Measurements from ENCODE around the gene DGKG. TPM values are rescaled to one million over a fixed set of nuclear protein-coding genes. Genes with fewer than 3 reads are reported as not detected.

DGKG gene
- polyA plus RNA-seq, 1 of the 3 experiments (the other 2 are of a cell fraction) = 0.12 TPM

DNA sequence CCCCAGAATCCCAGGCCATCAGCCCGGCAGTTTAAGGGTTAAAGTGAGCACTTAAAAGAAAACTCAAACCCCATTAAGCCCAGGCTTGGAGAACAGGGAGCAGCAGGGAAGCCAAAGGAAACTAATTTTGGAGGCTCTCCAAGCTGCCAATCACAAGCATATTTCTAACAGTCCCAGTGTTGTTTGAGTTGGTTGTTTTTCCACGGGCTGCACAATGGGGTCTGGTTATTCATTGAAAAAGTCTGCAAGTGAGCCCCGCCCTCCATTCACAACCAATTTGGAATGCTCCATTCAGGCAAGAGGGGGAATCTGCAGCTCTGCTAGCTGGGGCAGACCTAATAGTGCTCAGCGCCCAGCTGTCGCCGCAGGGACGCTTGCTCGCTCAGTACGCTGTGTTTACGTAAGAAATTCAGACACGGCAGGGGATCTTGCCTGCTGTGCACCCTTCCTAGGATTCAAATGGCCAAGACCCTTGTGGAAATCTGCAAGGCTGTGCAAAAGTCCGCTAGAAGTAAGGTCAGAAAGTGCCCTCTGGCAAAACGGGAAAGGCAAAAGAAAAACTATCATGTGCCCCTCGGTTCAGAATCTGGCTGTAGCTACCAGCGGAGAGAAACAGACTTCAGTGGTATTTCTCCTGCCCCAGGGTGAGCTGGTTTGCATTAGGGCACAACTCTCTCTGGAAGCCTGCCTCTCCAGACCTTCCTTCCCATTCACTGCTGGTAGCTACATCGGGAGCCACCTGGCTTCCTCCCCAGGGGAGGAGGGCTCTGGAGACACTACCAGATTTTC is 264.2 kb downstream of the DGKG start (continued):
- TF ChIP-seq, protein P1, sequence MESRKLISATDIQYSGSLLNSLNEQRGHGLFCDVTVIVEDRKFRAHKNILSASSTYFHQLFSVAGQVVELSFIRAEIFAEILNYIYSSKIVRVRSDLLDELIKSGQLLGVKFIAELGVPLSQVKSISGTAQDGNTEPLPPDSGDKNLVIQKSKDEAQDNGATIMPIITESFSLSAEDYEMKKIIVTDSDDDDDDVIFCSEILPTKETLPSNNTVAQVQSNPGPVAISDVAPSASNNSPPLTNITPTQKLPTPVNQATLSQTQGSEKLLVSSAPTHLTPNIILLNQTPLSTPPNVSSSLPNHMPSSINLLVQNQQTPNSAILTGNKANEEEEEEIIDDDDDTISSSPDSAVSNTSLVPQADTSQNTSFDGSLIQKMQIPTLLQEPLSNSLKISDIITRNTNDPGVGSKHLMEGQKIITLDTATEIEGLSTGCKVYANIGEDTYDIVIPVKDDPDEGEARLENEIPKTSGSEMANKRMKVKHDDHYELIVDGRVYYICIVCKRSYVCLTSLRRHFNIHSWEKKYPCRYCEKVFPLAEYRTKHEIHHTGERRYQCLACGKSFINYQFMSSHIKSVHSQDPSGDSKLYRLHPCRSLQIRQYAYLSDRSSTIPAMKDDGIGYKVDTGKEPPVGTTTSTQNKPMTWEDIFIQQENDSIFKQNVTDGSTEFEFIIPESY (IDR thresholded peaks at IDR 0.05; ENCODE audit: borderline replicate concordance, low read depth) = no peak
- TF ChIP-seq FOXJ3 (CRISPR knock-in tag; IDR thresholded peaks at IDR 0.05) (peak; percentile 49), RAD21 (IDR thresholded peaks at IDR 0.05; ENCODE audit: low read length) (no peak), TCF12 (IDR thresholded peaks at IDR 0.05) (no peak; the same call in 1 of the 2 replicates)
- TF ChIP-seq, protein P2, sequence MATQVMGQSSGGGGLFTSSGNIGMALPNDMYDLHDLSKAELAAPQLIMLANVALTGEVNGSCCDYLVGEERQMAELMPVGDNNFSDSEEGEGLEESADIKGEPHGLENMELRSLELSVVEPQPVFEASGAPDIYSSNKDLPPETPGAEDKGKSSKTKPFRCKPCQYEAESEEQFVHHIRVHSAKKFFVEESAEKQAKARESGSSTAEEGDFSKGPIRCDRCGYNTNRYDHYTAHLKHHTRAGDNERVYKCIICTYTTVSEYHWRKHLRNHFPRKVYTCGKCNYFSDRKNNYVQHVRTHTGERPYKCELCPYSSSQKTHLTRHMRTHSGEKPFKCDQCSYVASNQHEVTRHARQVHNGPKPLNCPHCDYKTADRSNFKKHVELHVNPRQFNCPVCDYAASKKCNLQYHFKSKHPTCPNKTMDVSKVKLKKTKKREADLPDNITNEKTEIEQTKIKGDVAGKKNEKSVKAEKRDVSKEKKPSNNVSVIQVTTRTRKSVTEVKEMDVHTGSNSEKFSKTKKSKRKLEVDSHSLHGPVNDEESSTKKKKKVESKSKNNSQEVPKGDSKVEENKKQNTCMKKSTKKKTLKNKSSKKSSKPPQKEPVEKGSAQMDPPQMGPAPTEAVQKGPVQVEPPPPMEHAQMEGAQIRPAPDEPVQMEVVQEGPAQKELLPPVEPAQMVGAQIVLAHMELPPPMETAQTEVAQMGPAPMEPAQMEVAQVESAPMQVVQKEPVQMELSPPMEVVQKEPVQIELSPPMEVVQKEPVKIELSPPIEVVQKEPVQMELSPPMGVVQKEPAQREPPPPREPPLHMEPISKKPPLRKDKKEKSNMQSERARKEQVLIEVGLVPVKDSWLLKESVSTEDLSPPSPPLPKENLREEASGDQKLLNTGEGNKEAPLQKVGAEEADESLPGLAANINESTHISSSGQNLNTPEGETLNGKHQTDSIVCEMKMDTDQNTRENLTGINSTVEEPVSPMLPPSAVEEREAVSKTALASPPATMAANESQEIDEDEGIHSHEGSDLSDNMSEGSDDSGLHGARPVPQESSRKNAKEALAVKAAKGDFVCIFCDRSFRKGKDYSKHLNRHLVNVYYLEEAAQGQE (IDR thresholded peaks at IDR 0.05; ENCODE audit: low read depth, low read length) = no peak

DNA sequence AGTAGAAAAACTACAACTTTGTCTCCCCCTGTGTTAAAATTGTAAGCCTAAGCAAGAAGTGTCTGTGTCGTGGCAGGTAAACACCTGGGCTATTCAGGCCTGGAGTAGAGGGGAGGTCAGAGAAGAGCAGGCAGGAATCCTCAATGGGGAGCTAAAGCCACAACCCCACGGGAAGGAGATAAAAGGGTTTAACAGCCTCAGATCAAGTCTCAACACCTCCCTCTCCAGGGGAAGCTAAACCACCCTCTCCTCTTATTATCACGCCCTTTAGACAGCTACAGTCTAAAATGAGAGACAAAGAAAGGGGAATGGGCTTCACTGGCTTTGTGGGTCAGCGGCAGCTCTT is 264.7 kb downstream of the DGKG start:
- peak overlapping the region; percentile 42 to 59; a peak in 2 of 4 replicates for H3K4me3 ChIP-seq (ENCODE audit: low read depth in 2 of 2, low read length in 1 of 2)
- POLR2A ChIA-PET = interaction anchor here (0.6 to 2.1 kb wide), 3 partner anchors 11 to 443 kb away, joined by 3 to 16 read pairs (median 3); partner anchors contain the start of gene ETV5
- no peak overlapping the region for H2AFZ ChIP-seq (ENCODE audit: low read depth)

More for the DNA sequence above, 264.7 kb downstream of the DGKG start:
- peak overlapping the region; percentile 84 for H3K4me2 ChIP-seq
- CTCF ChIA-PET = interaction anchor here (1.1 to 3.6 kb wide), 4 partner anchors 9 to 442 kb away, joined by 4 to 19 read pairs (median 8); partner anchors contain the start of gene ETV5
- peaks cover 19 to 47% of the 10 kb centered on the region in 2 experiments for H3K36me3 ChIP-seq (replicated peaks in 1 of 2; ENCODE audit: control insufficient read depth in 1 of 2, insufficient read depth in 2 of 2, low read length in 1 of 2)
- 0 out of 2 replicates have a peak overlapping the region, but pooled peaks have one; percentile 36 for H3K9ac ChIP-seq
- peaks cover 13% of the 10 kb centered on the region for H3K79me2 ChIP-seq (ENCODE audit: insufficient read depth)
- H3K4me1 ChIP-seq (ENCODE audit: control insufficient read depth in 1 of 2, insufficient read depth in 2 of 2, low read depth in 1 of 2, low read length in 1 of 2) = peaks cover 35 to 40% of the 10 kb centered on the region in 2 experiments
- TF ChIP-seq RXRA (IDR thresholded peaks at IDR 0.05; ENCODE audit: borderline replicate concordance, low read depth) (no peak), TCF12 (IDR thresholded peaks at IDR 0.05) (no peak), EP300 (IDR thresholded peaks at IDR 0.05; ENCODE audit: borderline replicate concordance in 1 of 2, low read depth in 1 of 2, low read length in 1 of 2) (no peak), FOXJ3 (CRISPR knock-in tag; IDR thresholded peaks at IDR 0.05) (no peak), MXI1 (IDR thresholded peaks at IDR 0.05; ENCODE audit: low read depth, low read length) (no peak), FOSL2 (IDR thresholded peaks at IDR 0.05; ENCODE audit: borderline replicate concordance, low read depth) (no peak), NFIC (IDR thresholded peaks at IDR 0.05; ENCODE audit: borderline replicate concordance) (no peak), SIN3A (IDR thresholded peaks at IDR 0.05; ENCODE audit: borderline replicate concordance, low read depth, low read length) (no peak), NRF1 (IDR thresholded peaks at IDR 0.05; ENCODE audit: low read depth, low read length) (no peak), FOXM1 (IDR thresholded peaks at IDR 0.05; ENCODE audit: low read depth) (no peak), GATA2 (CRISPR knock-in tag; IDR thresholded peaks at IDR 0.05) (no peak), TEAD4 (IDR thresholded peaks at IDR 0.05; ENCODE audit: borderline replicate concordance, insufficient read depth) (no peak), TAF1 (IDR thresholded peaks at IDR 0.05; ENCODE audit: borderline replicate concordance, low read depth, low read length) (no peak)
- TF ChIP-seq, protein P1 (IDR thresholded peaks at IDR 0.05; ENCODE audit: borderline replicate concordance, low read depth) = no peak
- TF ChIP-seq, protein P3, sequence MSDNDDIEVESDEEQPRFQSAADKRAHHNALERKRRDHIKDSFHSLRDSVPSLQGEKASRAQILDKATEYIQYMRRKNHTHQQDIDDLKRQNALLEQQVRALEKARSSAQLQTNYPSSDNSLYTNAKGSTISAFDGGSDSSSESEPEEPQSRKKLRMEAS (IDR thresholded peaks at IDR 0.05; ENCODE audit: low read depth) = no peak
- no peaks in the 10 kb centered on the region for H3K27me3 ChIP-seq (ENCODE audit: insufficient read depth)
- peaks cover 16% of the 10 kb centered on the region for H3F3A ChIP-seq (replicated peaks; ENCODE audit: insufficient read depth)
- no peak for DNase-seq
- no peaks in the 10 kb centered on the region for H4K20me1 ChIP-seq (ENCODE audit: insufficient read depth)
- no peaks in the 10 kb centered on the region for H3K9me3 ChIP-seq
- peak overlapping the region; percentile 57 to 98; a peak in 3 of 4 replicates for H3K27ac ChIP-seq (ENCODE audit: low read depth in 2 of 2, low read length in 1 of 2)
- 52% methylated on average over 4 of the region's 4 CpGs for WGBS (ENCODE audit: low lambda C conversion rate)
- H3K9me2 ChIP-seq = no peaks in the 10 kb centered on the region
